Measurements from ENCODE around the gene TRUB2. TPM values are rescaled to one million over a fixed set of nuclear protein-coding genes. Genes with fewer than 3 reads are reported as not detected.

The TRUB2 gene
- total RNA-seq, 1 experiment from 2014 or later, result 42.1 TPM

GRCh38 chr9:128321343-128321742, 904 bp downstream of the TRUB2 start:
- Histone ChIP-seq H3K36me3 (ENCODE audit: control insufficient read depth in 1 of 2, insufficient read depth in 2 of 2, low read length in 2 of 2) (peaks cover 14 to 24% of the 10 kb centered on the region in 2 experiments; a peak in 3 of 4 replicates), H2AFZ (ENCODE audit: low read depth, low read length, poor library complexity, severe bottlenecking) (no peak overlapping the region), H3K4me3 (replicated peaks in 1 of 2; ENCODE audit: low read depth in 1 of 2, low read length in 2 of 2) (peak overlapping the region; percentile 99 to 100), H3K79me2 (ENCODE audit: insufficient read depth, low read length) (peaks cover 38% of the 10 kb centered on the region), H3K4me2 (ENCODE audit: low read length) (peak overlapping the region; percentile 89), H3K9me2 (ENCODE audit: insufficient read depth) (no peaks in the 10 kb centered on the region), H4K20me1 (ENCODE audit: insufficient read depth) (no peaks in the 10 kb centered on the region), H3K27ac (ENCODE audit: low read depth, low read length) (peak overlapping the region; percentile 93; the same call in 1 of the 2 replicates), H3K27me3 (ENCODE audit: insufficient read depth, low read length) (no peaks in the 10 kb centered on the region), H3K4me1 (ENCODE audit: control insufficient read depth in 1 of 2, insufficient read depth in 2 of 2, low read length in 2 of 2) (peaks cover 8 to 17% of the 10 kb centered on the region in 2 experiments), H3K9me3 (ENCODE audit: control insufficient read depth in 1 of 2, insufficient read depth in 1 of 2, low read depth in 1 of 2, low read length in 2 of 2) (no peaks in the 10 kb centered on the region), H3K9ac (ENCODE audit: low read length) (peak overlapping the region; percentile 85)
- no TSS peak for BruUV-seq (replicated peaks)
- DNase-seq (ENCODE audit: low read depth, low spot score) (no peak), ATAC-seq (no peak)
- no peak for TF ChIP-seq SRF (IDR thresholded peaks at IDR 0.05; ENCODE audit: low read depth)
- RAD21 ChIA-PET (ENCODE audit: low non-redundant PET in 1 of 2, low total read pairs in 2 of 2, uncharacterized antibody in 2 of 2, unreplicated experiment in 2 of 2), result no interaction called here
- POLR2A ChIA-PET, result interaction anchor here (0.6 to 1.1 kb wide), 2 partner anchors 14 to 33 kb away, joined by 5 read pairs; no protein-coding TSS in a partner anchor
- intact Hi-C loops (cut with micrococcal nuclease), result no loop called here
- CTCF ChIA-PET, result no interaction called here

DNA sequence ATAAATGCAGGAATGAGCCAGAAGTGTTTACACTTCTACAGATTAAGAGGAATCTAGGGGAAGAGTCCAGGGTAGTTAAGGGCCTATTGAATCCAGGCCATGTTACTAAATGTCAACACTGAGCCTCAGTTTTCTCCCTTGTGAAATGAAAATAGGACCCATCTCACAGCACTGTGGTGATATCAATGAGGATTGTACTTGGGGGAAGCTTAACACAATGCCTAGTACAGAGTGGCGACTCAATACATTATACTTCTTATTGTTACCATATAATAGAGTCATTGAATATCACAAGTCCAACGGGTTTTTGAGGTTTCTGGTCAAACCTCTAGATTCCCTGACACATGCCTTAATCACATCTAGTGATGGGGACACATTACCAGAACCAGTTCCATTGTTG, 4.6 kb downstream of the TRUB2 start:
- TF ChIP-seq SIN3A (IDR thresholded peaks at IDR 0.05; ENCODE audit: low read depth), result no peak
- Histone ChIP-seq H3K36me3 (ENCODE audit: control insufficient read depth in 1 of 2, insufficient read depth in 2 of 2, low read length in 2 of 2) (peaks cover 8 to 15% of the 10 kb centered on the region in 2 experiments; a peak in 3 of 4 replicates), H3K9me2 (ENCODE audit: insufficient read depth) (no peaks in the 10 kb centered on the region)

GRCh38 chr9:128316421-128316820, 5.8 kb downstream of the TRUB2 start:
- DNase-seq (ENCODE audit: low read depth, low spot score) (no peak), ATAC-seq (no peak)
- Histone ChIP-seq H3K79me2 (ENCODE audit: insufficient read depth, low read length) (peaks cover 6% of the 10 kb centered on the region), H3K36me3 (ENCODE audit: control insufficient read depth in 1 of 2, insufficient read depth in 2 of 2, low read length in 2 of 2) (peaks cover 9 to 15% of the 10 kb centered on the region in 2 experiments; a peak in 3 of 4 replicates), H3K27me3 (ENCODE audit: insufficient read depth, low read length) (no peaks in the 10 kb centered on the region), H3K9me3 (ENCODE audit: control insufficient read depth in 1 of 2, insufficient read depth in 1 of 2, low read depth in 1 of 2, low read length in 2 of 2) (no peaks in the 10 kb centered on the region), H3K4me1 (ENCODE audit: control insufficient read depth in 1 of 2, insufficient read depth in 2 of 2, low read length in 2 of 2) (peaks cover 4 to 5% of the 10 kb centered on the region in 2 experiments), H3K27ac (ENCODE audit: low read depth, low read length) (no peak overlapping the region), H3K4me3 (replicated peaks in 1 of 2; ENCODE audit: low read depth in 1 of 2, low read length in 2 of 2) (no peak overlapping the region), H4K20me1 (ENCODE audit: insufficient read depth) (no peaks in the 10 kb centered on the region), H3K4me2 (ENCODE audit: low read length) (no peak overlapping the region), H3K9me2 (ENCODE audit: insufficient read depth) (no peaks in the 10 kb centered on the region), H2AFZ (ENCODE audit: low read depth, low read length, poor library complexity, severe bottlenecking) (no peak overlapping the region), H3K9ac (ENCODE audit: low read length) (no peak overlapping the region)
- ChIA-PET CTCF (no interaction called here), POLR2A (no interaction called here), RAD21 (ENCODE audit: low non-redundant PET in 1 of 2, low total read pairs in 2 of 2, uncharacterized antibody in 2 of 2, unreplicated experiment in 2 of 2) (no interaction called here)
- intact Hi-C loops (cut with micrococcal nuclease), result no loop called here
- BruUV-seq (replicated peaks), result no TSS peak
- TF ChIP-seq SIN3A (IDR thresholded peaks at IDR 0.05; ENCODE audit: low read depth) (no peak), YY1 (IDR thresholded peaks at IDR 0.05; ENCODE audit: extremely low read depth, insufficient replicate concordance, low read depth, low read length) (no peak), EGR1 (IDR thresholded peaks at IDR 0.05; ENCODE audit: low read depth) (no peak), EZH2phosphoT487 (IDR thresholded peaks at IDR 0.05; ENCODE audit: borderline replicate concordance) (no peak), POLR2AphosphoS5 (IDR thresholded peaks at IDR 0.05; ENCODE audit: low read depth, low read length) (no peak), FOSL1 (IDR thresholded peaks at IDR 0.05; ENCODE audit: low read depth) (no peak), TCF7L2 (IDR thresholded peaks at IDR 0.05; ENCODE audit: borderline replicate concordance, extremely low read depth, insufficient read depth, insufficient read length) (no peak), ZFX (IDR thresholded peaks at IDR 0.05) (no peak), SP1 (IDR thresholded peaks at IDR 0.05; ENCODE audit: low read depth) (no peak)
- TF ChIP-seq, protein P1, sequence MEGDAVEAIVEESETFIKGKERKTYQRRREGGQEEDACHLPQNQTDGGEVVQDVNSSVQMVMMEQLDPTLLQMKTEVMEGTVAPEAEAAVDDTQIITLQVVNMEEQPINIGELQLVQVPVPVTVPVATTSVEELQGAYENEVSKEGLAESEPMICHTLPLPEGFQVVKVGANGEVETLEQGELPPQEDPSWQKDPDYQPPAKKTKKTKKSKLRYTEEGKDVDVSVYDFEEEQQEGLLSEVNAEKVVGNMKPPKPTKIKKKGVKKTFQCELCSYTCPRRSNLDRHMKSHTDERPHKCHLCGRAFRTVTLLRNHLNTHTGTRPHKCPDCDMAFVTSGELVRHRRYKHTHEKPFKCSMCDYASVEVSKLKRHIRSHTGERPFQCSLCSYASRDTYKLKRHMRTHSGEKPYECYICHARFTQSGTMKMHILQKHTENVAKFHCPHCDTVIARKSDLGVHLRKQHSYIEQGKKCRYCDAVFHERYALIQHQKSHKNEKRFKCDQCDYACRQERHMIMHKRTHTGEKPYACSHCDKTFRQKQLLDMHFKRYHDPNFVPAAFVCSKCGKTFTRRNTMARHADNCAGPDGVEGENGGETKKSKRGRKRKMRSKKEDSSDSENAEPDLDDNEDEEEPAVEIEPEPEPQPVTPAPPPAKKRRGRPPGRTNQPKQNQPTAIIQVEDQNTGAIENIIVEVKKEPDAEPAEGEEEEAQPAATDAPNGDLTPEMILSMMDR (IDR thresholded peaks at IDR 0.05 in 2 of 3, conservative IDR thresholded peaks at IDR 0.05 in 1 of 3; ENCODE audit: borderline replicate concordance in 1 of 3, insufficient read depth in 1 of 3, low read depth in 2 of 3, low read length in 2 of 3), result no peak

More for the DNA sequence above, 4.6 kb downstream of the TRUB2 start:
- POLR2A ChIA-PET, result no interaction called here
- BruUV-seq (replicated peaks), result no TSS peak
- H3K9ac ChIP-seq (ENCODE audit: low read length), result no peak overlapping the region
- H3K4me2 ChIP-seq (ENCODE audit: low read length), result no peak overlapping the region
- peaks cover 14% of the 10 kb centered on the region for H3K79me2 ChIP-seq (ENCODE audit: insufficient read depth, low read length)
- intact Hi-C loops (cut with micrococcal nuclease), result no loop called here
- no peak overlapping the region for H3K27ac ChIP-seq (ENCODE audit: low read depth, low read length)
- H4K20me1 ChIP-seq (ENCODE audit: insufficient read depth), result no peaks in the 10 kb centered on the region
- H3K4me1 ChIP-seq (ENCODE audit: control insufficient read depth in 1 of 2, insufficient read depth in 2 of 2, low read length in 2 of 2), result peaks cover 4 to 7% of the 10 kb centered on the region in 2 experiments
- CTCF ChIA-PET, result no interaction called here
- ATAC-seq (no peak), DNase-seq (ENCODE audit: low read depth, low spot score) (no peak)
- RAD21 ChIA-PET (ENCODE audit: low non-redundant PET in 1 of 2, low total read pairs in 2 of 2, uncharacterized antibody in 2 of 2, unreplicated experiment in 2 of 2), result interaction anchor here in 1 of 2 experiments (0.8 kb wide), 1 partner anchor 21 kb away, joined by 3 read pairs; no protein-coding TSS in a partner anchor
- H3K27me3 ChIP-seq (ENCODE audit: insufficient read depth, low read length), result no peaks in the 10 kb centered on the region
- no peak overlapping the region for H3K4me3 ChIP-seq (replicated peaks in 1 of 2; ENCODE audit: low read depth in 1 of 2, low read length in 2 of 2)
- H3K9me3 ChIP-seq (ENCODE audit: control insufficient read depth in 1 of 2, insufficient read depth in 1 of 2, low read depth in 1 of 2, low read length in 2 of 2), result no peaks in the 10 kb centered on the region
- H2AFZ ChIP-seq (ENCODE audit: low read depth, low read length, poor library complexity, severe bottlenecking), result no peak overlapping the region

Measured in HCT116 (cell line).